Gastrocnemius medialis (tissue), 4 donors: Measurements from ENCODE around the gene TPM3.
A peak's percentile ranks its signal among the peaks of the same experiment; 100 is the strongest.

Experiments
- CTCF ChIP-seq, 5 experiments: fragments of 450-650 bp in 3 of 5; fragments of 200-600 bp in 2 of 5; sonication (generic) in 2 of 5; IDR thresholded peaks in 4 of 5; conservative IDR thresholded peaks in 1 of 5; 1 replicate in 4 of 5; 2 replicates in 1 of 5; pipeline ENCODE4 v1.5.1; 2016 to 2019; ENCODE audit warnings: antibody characterized with exemption in 5 of 5, mild to moderate bottlenecking in 3 of 5, moderate library complexity in 3 of 5
- POLR2A ChIP-seq, 2 donors: fragments of 450-650 bp; IDR thresholded peaks; one replicate each; pipeline ENCODE4 v1.6.1; 2017; ENCODE audit warnings: antibody characterized with exemption in 2 of 2, mild to moderate bottlenecking in 2 of 2, moderate library complexity in 2 of 2

GRCh38 chr1:154145986-154146385 is 45.9 kb downstream of the TPM3 start:
- TF ChIP-seq CTCF (IDR thresholded peaks at IDR 0.05 in 4 of 5, conservative IDR thresholded peaks at IDR 0.05 in 1 of 5) (peak in 1 of 5 experiments; percentile 30), POLR2A (IDR thresholded peaks at IDR 0.05) (no peak)
